Stimulated activated naive B cell treated with anti-CD40 and anti-IgM and Interleukin-4, amounts not matched to agents 10 μg/mL and 1 μg/mL and 100 μg/mL, for 72 hours (primary cell): Measurements from ENCODE around the gene GPR146.

ENCODE experiments used
- ATAC-seq, 2 donors: fragments of 150-1000 bp; cut with Tn5 transposase; replicated peaks; 2 replicates each; pipeline ENCODE4 v1.10.0; 2021; ENCODE audit warnings: moderate library complexity in 1 of 2
- DNase-seq: peaks from one replicate; pipeline ENCODE4 v3.0.0; 2021
- H3K27ac Mint-ChIP-seq: one replicate; pipeline ENCODE4 v1.8.0; 2022; ENCODE audit warnings: mild to moderate bottlenecking, mixed read lengths
- H3K27me3 Mint-ChIP-seq, 2 donors: one replicate each; pipeline ENCODE4 v1.8.0; 2022; ENCODE audit warnings: mixed read lengths in 2 of 2
- H3K36me3 Mint-ChIP-seq, 2 donors: one replicate each; pipeline ENCODE4 v1.8.0; 2022; ENCODE audit warnings: mixed read lengths in 2 of 2, mild to moderate bottlenecking in 1 of 2
- H3K4me1 Mint-ChIP-seq, 2 donors: one replicate each; pipeline ENCODE4 v1.8.0; 2022; ENCODE audit warnings: mixed read lengths in 2 of 2, mild to moderate bottlenecking in 1 of 2
- H3K4me3 Mint-ChIP-seq, 2 donors: one replicate each; pipeline ENCODE4 v1.8.0; 2022; ENCODE audit warnings: mild to moderate bottlenecking in 2 of 2, mixed read lengths in 2 of 2, moderate library complexity in 1 of 2
- H3K9me3 Mint-ChIP-seq, 2 donors: one replicate each; pipeline ENCODE4 v1.8.0; 2022; ENCODE audit warnings: mixed read lengths in 2 of 2, mild to moderate bottlenecking in 1 of 2

GPR146 gene

GRCh38 chr7:1094870-1095269 lies 50.5 kb downstream of the GPR146 start:
- Mint-ChIP-seq H3K27me3 (no peaks in the 10 kb centered on the region), H3K27ac (no peak overlapping the region), H3K4me3 (no peak overlapping the region)

GRCh38 chr7:1095621-1096155 lies 51.3 kb downstream of the GPR146 start:
- no peak overlapping the region for H3K27ac Mint-ChIP-seq
- no peak for ATAC-seq
- H3K36me3 Mint-ChIP-seq, result peaks cover 30 to 53% of the 10 kb centered on the region in 2 donors
- no peaks in the 10 kb centered on the region for H3K27me3 Mint-ChIP-seq
- no peak overlapping the region for H3K4me3 Mint-ChIP-seq
- DNase-seq, result no peak
- H3K9me3 Mint-ChIP-seq, result peaks cover 0 to 4% of the 10 kb centered on the region in 2 donors
- peaks cover 0 to 6% of the 10 kb centered on the region in 2 donors for H3K4me1 Mint-ChIP-seq

More at GRCh38 chr7:1094870-1095269, 50.5 kb downstream of the GPR146 start:
- peaks cover 30 to 53% of the 10 kb centered on the region in 2 donors for H3K36me3 Mint-ChIP-seq
- ATAC-seq (no peak), DNase-seq (no peak)
- H3K9me3 Mint-ChIP-seq, result peaks cover 0 to 4% of the 10 kb centered on the region in 2 donors
- peaks cover 0 to 6% of the 10 kb centered on the region in 2 donors for H3K4me1 Mint-ChIP-seq

- Mint-ChIP-seq H3K4me1 (peaks cover 0 to 6% of the 10 kb centered on the region in 2 donors), H3K36me3 (peaks cover 30 to 53% of the 10 kb centered on the region in 2 donors), H3K4me3 (no peak overlapping the region), H3K27me3 (no peaks in the 10 kb centered on the region), H3K9me3 (peaks cover 0 to 4% of the 10 kb centered on the region in 2 donors), H3K27ac (no peak overlapping the region)
- DNase-seq, result no peak
- no peak for ATAC-seq
Measured at GRCh38 chr7:1096156-1097119, 52.1 kb downstream of the GPR146 start.

DNA sequence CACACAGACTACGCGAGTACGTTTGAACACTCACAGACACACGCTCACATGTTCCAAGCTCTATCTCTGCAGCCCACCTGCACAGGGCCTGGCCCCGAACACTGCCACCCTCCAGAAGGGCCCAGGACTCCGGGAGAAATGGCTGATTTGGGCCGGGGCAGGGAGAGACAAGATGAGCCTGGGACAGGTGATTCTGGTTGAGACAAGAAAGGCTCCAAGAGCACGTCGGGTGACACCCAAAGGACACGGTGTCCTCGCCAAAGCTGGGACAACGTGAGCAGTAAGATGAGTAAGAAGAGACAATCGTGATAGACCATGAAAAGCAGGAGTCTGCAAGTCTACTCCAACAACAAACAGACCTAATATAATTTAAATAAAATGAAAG lies 52.8 kb downstream of the GPR146 start:
- peaks cover 0 to 4% of the 10 kb centered on the region in 2 donors for H3K9me3 Mint-ChIP-seq
- H3K27me3 Mint-ChIP-seq, result no peaks in the 10 kb centered on the region
- peaks cover 25 to 52% of the 10 kb centered on the region in 2 donors for H3K36me3 Mint-ChIP-seq
- ATAC-seq (no peak), DNase-seq (no peak)
- H3K4me1 Mint-ChIP-seq, result peaks cover 0 to 6% of the 10 kb centered on the region in 2 donors
- no peak overlapping the region for H3K27ac Mint-ChIP-seq
- H3K4me3 Mint-ChIP-seq, result no peak overlapping the region

DNA sequence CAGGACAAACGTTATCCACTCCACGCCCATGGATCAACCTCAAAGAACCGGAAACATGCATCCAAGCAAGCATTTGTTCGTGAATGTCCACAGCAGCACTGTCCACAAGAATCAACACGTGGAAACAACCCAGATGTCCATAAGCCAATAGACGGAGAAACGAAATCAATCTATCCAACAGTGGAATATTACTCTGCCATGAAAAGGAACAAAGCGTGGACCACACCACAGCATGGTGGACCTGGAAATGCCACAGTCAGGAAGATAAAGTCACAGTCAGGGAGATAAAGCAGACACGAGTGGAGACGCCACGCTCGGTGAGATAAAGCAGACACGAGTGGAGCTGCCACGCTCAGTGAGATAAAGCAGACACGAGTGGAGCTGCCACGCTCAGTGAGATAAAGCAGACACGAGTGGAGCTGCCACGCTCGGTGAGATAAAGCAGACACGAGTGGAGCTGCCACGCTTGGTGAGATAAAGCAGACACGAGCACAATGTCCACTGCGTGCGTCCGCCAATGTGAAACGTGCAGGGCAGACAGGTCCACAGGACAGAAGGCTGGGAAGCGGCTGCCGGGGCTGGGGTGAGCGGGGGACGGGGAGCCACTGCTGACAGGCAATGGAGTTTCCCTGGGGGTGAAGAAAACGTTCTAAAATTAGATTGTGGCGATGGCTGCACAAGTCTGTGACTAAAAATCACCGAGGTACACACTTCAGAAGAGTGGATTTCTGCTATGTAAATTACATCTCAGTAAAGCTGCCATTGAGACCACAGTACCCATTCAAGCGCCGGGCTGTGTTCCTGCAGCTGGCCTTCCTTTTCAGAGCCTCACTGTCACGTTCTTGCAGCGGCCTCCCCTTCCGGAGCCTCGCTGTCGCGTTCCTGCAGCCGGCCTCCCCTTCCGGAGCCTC lies 54.2 kb downstream of the GPR146 start:
- H3K9me3 Mint-ChIP-seq, result peaks cover 0 to 4% of the 10 kb centered on the region in 2 donors
- peaks cover 7 to 10% of the 10 kb centered on the region in 2 donors for H3K4me1 Mint-ChIP-seq
- H3K27ac Mint-ChIP-seq, result no peak overlapping the region
- H3K36me3 Mint-ChIP-seq, result peaks cover 20 to 39% of the 10 kb centered on the region in 2 donors
- no peak for ATAC-seq
- H3K27me3 Mint-ChIP-seq, result no peaks in the 10 kb centered on the region
- H3K4me3 Mint-ChIP-seq, result no peak overlapping the region
- no peak for DNase-seq

GRCh38 chr7:1099154-1099542 lies 54.8 kb downstream of the GPR146 start:
- peaks cover 11 to 13% of the 10 kb centered on the region in 2 donors for H3K4me1 Mint-ChIP-seq
- H3K36me3 Mint-ChIP-seq, result peaks cover 20 to 39% of the 10 kb centered on the region in 2 donors
- no peak overlapping the region for H3K4me3 Mint-ChIP-seq
- H3K27me3 Mint-ChIP-seq, result no peaks in the 10 kb centered on the region
- DNase-seq, result no peak
- H3K27ac Mint-ChIP-seq, result no peak overlapping the region
- H3K9me3 Mint-ChIP-seq, result peaks cover 0 to 4% of the 10 kb centered on the region in 2 donors
- ATAC-seq, result no peak

- DNase-seq (no peak), ATAC-seq (no peak)
- Mint-ChIP-seq H3K4me1 (peaks cover 11 to 17% of the 10 kb centered on the region in 2 donors), H3K9me3 (peaks cover 0 to 4% of the 10 kb centered on the region in 2 donors), H3K27ac (no peak overlapping the region), H3K36me3 (peaks cover 20 to 36% of the 10 kb centered on the region in 2 donors), H3K27me3 (no peaks in the 10 kb centered on the region), H3K4me3 (no peak overlapping the region)
Measured at GRCh38 chr7:1099637-1100036, 55.3 kb downstream of the GPR146 start.

DNA sequence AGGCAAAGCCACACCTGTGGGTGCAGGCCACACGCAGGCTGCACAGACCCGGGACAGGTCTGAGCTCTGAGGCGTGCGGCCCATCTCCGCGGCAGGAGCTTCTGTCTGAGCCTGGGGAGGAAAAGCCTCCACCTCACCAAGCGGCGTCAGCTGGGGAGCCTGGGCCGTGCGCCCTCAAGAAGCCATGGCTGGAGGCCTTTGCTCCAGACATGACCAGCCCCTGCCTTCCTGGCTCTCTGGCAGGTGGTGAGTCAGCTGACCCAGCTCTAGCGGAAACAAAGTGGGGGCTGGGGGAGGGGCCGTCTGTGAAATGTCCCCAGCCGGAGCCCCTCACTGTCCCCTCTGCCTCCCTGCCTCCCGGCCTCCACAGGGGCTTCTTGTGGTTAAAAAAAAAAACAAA lies 56.0 kb downstream of the GPR146 start:
- Mint-ChIP-seq H3K4me3 (no peak overlapping the region), H3K27ac (no peak overlapping the region), H3K4me1 (peaks cover 17 to 22% of the 10 kb centered on the region in 2 donors), H3K36me3 (peaks cover 20 to 34% of the 10 kb centered on the region in 2 donors), H3K9me3 (peaks cover 0 to 4% of the 10 kb centered on the region in 2 donors), H3K27me3 (no peaks in the 10 kb centered on the region)
- no peak for DNase-seq
- no peak for ATAC-seq

GRCh38 chr7:1100834-1101562 lies 56.7 kb downstream of the GPR146 start:
- peaks cover 0 to 4% of the 10 kb centered on the region in 2 donors for H3K9me3 Mint-ChIP-seq
- H3K4me3 Mint-ChIP-seq, result no peak overlapping the region
- peaks cover 22 to 25% of the 10 kb centered on the region in 2 donors for H3K4me1 Mint-ChIP-seq
- H3K36me3 Mint-ChIP-seq, result peaks cover 20 to 38% of the 10 kb centered on the region in 2 donors
- DNase-seq, result no peak
- no peak for ATAC-seq
- peaks cover 0 to 3% of the 10 kb centered on the region in 2 donors for H3K27me3 Mint-ChIP-seq
- no peak overlapping the region for H3K27ac Mint-ChIP-seq

GRCh38 chr7:1101563-1102431 lies 57.5 kb downstream of the GPR146 start:
- DNase-seq (no peak), ATAC-seq (no peak)
- Mint-ChIP-seq H3K27ac (no peak overlapping the region), H3K27me3 (peaks cover 0 to 5% of the 10 kb centered on the region in 2 donors), H3K4me3 (no peak overlapping the region), H3K36me3 (peaks cover 23 to 42% of the 10 kb centered on the region in 2 donors), H3K4me1 (peaks cover 26 to 30% of the 10 kb centered on the region in 2 donors), H3K9me3 (peaks cover 0 to 4% of the 10 kb centered on the region in 2 donors)

GRCh38 chr7:1103009-1103788 lies 58.9 kb downstream of the GPR146 start:
- Mint-ChIP-seq H3K9me3 (peaks cover 0 to 2% of the 10 kb centered on the region in 2 donors), H3K4me1 (peaks cover 24 to 26% of the 10 kb centered on the region in 2 donors), H3K36me3 (peaks cover 17 to 36% of the 10 kb centered on the region in 2 donors), H3K4me3 (peak overlapping the region; percentile 44 to 50), H3K27ac (peak overlapping the region; percentile 92), H3K27me3 (peaks cover 0 to 5% of the 10 kb centered on the region in 2 donors)
- DNase-seq (peak; percentile 57), ATAC-seq (peak; percentile 65 to 69)
